Measurements from ENCODE around the gene AHI1. TPM values are rescaled to one million over a fixed set of nuclear protein-coding genes. Genes with fewer than 3 reads are reported as not detected.
"Not testable (repeated sequence)": the region's sequence is repeated elsewhere in the genome, so short reads cannot be mapped to it uniquely, and the experiment has no call there.

The AHI1 gene
- total RNA-seq, 1 donor from 2014 or later, result 7.3 TPM

DNA sequence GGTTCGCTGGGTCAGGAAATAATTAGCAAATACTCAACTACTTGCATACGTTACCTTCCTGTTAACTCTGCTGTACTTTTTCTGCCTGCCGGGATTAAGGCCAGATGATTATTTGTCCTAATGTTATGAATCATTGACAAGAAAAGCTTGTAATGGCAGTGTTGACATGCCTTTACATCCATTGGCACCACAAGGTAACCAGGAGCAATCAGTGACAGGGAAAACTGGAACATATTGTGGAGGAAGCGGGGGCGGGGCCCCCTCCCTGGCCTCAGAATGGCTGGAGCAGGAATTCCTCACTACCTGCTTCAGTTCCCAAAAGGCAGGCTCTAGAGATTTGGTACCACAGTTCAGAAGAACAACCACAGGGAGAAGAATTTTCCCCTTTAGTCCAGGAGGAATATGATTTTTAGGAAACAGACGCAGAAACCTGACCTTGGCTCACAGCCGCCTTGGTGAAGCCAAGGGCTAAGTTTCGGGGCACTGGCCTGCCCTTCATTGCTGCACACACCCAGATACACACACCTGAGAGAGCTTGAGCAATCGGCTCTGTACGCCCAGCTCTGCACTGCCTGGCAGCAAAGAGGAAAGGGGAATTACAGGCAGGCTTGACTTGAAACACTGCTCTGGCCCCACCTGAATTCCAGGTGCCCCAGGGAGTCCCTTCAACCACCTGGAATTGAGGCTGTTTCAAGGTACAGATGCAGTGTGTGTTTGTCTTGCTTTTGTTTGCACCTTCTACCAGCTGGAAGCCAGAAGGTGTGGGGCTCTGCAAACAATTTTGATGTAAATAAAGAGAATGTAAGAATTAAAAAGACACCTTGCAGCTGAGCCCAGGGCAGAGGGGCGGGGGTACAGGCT is 226.6 kb downstream of the AHI1 start:
- DNase-seq (ENCODE audit: extremely low read depth, low read depth, low spot score), result no peak

DNA sequence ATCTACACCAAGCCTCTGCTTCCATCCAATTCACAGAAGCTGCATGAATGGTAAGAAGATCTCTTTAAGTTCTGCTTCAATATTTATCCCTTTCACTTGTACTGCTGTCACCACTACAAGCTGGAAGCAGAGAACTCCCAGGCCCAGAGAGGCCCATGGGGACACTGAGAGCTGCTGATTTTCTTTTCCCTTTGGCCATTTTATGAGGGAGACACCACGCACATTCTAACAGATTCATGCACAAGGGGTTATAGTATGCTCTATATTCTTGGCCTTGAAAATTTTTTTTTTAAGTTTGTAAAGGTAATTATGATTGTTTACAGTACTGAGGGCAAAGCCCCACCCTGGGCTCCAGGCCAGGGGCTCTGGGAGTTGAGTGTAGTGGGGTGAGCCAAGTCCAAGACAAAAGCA is 228.1 kb downstream of the AHI1 start:
- DNase-seq (ENCODE audit: extremely low read depth, low read depth, low spot score), result no peak

DNA sequence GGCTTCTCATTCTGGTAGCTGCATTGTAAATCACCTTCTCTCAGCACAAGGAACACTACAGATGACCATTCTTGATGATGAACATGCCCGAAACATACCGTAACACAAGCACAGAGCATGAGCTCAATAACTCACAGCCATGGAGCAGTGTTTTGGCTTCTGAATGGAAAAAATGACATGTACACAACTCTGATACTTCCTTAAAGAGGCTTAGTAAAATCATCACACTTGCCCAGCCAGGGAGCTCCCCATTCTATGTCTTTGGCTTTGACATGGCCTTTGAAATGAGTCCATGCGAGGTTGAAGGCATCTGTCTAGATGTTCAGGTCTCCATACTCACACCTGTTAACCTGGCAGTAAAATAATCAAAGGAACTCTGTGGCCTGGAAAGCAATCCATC is 228.8 kb downstream of the AHI1 start:
- no peak for DNase-seq (ENCODE audit: extremely low read depth, low read depth, low spot score)

DNA sequence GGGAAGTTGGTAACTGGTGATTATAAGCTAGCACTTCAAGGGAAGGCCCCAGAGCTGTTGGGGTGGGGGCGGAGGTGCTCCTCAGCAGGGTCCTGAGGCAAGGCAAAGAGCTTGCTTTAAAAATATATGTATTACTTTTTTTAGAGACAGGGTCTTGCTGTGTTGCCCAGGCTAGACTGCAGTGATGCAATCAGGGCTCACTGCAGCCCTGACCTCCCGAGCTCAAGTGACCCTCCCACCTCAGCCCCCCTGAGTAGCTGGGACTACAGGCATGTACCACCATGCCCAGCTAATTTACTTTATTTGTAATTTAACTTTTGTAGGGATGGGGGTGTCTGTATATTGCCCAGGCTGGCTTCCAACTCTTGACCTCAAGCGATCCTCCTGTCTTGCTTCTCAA is 229.3 kb downstream of the AHI1 start:
- DNase-seq (ENCODE audit: extremely low read depth, low read depth, low spot score), result no peak

DNA sequence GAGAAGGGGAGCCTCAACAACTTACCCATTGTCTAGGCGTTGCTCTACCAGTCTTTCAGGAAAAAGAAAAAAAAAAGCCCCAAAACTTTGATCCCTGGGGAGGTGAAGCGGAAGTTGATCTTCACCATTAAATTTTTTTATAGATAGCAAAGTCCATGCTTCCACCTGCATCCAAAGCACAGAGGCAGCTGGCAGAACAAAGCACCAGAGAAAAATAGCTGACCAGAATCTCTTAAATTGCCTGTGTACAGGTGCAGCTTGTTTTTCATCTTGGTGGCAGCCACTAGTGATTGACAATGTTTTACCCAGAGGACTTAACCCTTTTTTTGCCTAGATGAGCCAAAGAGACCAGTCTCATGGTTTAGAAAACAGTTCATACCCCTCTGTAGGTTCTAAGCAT is 230.5 kb downstream of the AHI1 start:
- DNase-seq (ENCODE audit: extremely low read depth, low read depth, low spot score), result no peak

DNA sequence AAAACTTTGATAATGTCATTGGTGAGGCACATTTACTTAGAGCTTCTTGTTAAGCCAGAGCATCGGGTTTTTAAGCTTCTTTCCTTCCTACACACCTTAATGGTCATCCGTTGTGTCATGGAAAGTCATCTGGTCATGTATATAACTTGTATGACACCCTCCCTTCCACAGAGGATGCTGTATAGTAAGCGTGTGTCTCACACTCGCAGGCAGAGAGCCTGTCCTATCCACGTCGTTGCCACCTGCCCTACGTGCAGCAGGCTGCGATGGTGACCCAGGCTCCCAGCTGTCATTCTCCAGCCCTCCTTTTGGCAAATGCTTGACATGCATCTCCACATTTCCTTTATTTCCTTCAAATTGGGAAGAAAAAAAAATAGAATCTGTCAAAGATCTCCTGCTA is 230.9 kb downstream of the AHI1 start:
- DNase-seq (ENCODE audit: extremely low read depth, low read depth, low spot score), result no peak

DNA sequence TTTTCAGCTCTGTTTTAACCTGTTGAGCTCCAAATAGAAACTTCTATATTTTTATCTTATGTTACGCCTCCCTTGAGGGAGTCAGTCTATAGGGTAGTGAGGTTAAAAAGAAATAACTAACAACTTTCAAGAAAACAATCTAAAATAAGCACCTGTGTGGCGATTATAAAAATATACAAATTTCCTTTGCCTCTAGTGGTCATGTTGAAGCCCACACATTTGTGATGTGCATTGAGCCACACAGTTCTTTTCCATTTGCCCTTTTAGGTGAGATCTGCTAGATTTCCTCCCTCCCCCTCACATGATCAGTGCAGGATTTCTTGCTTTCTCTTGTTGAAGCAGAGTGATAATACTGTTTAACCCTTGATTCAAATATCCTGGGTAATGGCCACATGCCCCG is 232.3 kb downstream of the AHI1 start:
- DNase-seq (ENCODE audit: extremely low read depth, low read depth, low spot score), result no peak

DNA sequence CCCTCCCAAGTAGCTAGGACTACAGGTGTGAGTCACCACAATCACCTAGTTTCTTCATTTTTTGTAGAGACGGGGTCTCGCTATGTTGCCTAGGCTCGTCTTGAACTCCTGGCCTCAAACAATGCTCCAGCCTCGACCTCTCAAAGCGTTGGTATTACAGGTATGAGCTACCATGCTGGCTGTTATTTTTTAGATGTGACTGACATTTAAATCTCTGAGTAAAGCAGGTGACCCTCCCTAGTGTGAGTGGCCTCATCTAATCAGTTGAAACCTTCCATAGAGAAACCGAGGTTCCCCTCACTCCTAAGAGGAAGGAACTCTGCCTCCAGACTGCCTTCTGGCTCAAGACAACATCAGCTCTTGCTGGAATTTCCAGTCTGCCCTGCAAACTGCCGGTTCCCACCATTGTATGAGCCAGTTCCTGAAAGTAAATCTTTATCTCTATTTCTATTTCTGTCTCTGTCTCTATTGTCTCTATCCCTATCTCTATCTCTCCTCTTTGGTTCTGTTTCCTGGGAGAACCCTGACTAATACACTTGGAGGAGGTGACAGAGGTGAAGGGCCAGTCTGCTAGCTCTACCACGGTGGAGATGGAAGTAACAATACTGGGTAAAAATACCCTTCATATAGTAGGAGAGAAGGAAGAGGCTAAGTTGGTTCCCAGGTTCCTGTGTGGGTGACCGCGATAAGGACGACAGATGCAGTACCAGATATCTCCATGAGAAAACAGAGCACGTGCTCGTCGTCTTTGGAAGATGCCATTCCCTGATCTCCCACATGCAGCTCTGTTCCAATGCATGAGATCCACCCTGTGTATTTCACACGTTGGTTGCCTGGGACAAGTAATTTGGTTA is 235.4 kb downstream of the AHI1 start:
- no peak for DNase-seq (ENCODE audit: extremely low read depth, low read depth, low spot score)

DNA sequence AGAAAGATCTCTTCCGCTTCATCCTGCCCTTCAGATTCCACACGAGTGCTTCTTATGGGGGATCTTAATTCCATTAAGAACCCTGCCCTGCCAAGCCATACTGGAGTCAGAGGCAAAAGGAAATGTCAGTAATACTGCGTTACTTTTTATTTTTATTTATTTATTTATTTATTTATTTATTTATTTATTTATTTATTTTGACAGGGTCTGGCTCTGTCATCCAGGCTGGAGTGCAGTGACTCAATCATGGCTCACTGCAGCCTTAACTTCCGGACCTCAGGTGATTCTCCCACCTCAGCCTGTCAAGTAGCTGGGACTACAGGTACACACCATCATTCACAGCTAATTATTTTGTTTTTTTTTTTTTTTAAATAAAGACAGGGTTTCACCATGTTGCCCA is 236.9 kb downstream of the AHI1 start:
- DNase-seq (ENCODE audit: extremely low read depth, low read depth, low spot score), result no peak

DNA sequence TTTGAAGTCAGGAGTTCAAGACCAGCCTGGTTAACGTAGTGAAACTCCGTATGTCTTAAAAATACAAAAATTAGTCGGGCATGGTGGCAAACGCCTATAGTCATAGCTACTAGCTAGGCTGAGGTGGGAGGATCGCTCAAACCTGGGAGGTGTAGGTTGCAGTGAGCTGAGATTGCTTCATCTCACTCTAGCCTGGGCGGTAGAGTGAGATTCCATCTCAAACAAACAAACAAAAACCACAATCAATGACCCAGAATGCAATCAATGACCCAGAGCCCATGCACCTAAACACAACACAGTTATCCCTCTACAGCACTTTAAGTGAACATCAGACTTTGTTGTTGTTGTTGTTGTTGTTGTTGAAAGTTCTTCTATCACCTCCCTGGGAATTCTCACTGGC is 238.6 kb downstream of the AHI1 start:
- no peak for DNase-seq (ENCODE audit: extremely low read depth, low read depth, low spot score)

DNA sequence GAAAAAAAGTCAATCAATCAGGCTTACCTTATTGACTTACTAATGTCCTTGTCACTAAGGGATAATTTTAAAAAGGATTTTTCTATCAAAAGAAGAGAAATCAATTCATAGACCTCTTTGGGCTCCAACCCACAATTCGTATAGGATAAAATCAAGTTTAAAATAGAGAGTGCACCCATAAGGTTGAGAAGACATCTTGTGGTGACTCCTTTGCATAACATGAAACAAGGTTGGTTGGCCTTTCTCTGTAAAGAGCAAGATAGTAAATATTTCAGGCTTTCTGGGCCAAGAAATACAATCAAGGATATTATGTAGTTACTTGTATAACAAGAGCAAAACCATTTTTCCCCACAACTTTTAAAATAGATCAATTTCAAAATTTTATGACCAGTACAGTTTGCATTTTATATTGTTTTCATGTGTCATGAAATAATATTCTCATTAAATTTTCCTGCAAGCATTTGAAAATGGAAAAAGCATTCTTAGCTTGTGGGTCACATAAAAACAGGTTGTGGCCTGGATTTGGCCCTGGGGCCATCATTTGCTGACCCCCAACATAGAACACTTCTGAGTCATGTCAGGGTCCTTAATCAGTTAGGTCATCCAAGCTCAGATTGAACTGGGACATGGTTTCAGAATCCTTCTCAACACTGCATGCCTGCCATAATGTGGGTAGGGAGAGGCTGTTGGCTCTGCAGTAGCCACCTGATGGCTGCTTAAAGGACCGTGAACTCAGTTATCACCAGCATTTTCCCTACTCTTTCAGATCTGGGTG is 239.7 kb downstream of the AHI1 start:
- no peak for DNase-seq (ENCODE audit: extremely low read depth, low read depth, low spot score)

DNA sequence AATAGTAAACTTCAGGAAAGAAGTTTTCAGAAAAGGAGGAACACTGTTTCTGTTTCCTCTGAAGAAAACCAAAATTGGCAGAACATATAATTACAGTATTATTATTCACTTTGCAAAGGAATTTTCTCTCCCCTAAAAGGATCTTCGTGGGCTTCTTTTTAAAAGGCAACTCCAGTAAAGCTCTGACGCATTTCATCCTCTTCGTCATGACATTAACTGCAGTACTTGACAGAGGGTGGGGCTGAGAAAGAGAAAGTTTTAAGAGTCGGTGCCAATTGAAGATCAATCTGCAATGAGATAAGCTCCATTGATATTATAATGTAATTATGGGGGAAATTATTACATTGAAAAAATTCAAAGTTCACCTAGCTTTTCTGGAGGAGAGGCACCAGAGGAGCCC is 240.7 kb downstream of the AHI1 start:
- no peak for DNase-seq (ENCODE audit: extremely low read depth, low read depth, low spot score)

DNA sequence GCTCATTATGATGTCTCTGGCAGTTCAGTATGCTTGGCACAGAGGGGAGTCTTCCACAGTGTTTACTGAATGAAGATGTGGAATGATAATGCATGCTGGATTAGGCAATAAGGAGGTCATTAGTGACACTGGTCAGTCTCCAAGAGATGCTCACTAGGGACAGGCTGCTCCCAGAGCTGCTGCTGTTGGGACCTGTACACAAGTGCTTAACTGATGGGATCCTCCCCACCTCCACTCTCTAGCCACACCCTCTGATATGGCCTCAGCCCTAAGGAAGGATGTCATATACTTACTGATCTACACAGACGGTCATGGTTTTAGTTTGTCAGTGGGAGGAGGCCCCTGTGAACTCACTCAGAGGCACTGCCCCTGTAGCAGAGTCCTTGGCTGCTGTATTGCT is 243.1 kb downstream of the AHI1 start:
- no peak for DNase-seq (ENCODE audit: extremely low read depth, low read depth, low spot score)

DNA sequence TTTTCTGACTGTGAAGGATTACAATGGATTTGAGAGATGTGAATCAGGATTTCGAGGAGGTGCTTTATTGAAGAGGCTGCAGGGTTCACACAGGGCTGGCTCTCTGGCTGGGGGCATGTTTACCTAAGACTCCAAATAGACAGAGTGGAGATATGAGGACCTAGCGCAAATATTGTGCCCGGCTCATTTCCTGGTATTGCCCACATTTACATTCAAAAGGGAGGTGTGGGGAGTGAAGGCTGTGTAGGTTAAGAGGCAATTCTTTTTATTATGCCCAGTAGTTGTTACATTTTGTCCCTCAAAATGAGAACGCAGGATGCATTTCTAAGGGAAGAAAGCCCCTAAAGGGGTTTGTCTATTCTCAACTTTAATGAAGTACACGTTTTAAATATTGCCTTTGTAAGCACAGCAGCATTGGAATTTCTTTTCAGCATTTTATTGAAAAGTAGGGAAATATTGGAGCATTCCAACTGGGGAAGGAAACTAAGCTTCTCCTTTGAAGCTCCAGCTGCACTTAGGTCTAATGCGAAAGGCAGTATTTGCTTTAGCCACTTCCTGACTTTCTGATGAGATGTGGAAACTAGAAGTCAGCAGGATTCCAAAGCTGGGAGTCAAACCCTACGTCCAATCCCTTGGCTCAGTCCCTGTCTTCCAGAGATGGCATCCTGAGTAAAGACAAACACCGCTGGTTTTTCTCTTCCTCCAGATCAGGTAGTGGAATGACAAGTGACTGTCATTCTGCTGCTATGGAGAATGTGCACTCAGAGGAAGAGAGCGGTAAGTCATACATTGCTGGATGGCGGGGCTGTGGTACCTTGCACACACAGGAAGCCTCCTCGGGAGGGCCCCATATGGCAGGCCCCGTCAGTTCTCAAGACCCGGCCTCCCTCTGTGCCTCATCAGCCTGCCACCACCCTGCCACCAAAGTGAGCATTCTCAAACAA is 245.8 kb downstream of the AHI1 start:
- DNase-seq (ENCODE audit: extremely low read depth, low read depth, low spot score), result no peak

DNA sequence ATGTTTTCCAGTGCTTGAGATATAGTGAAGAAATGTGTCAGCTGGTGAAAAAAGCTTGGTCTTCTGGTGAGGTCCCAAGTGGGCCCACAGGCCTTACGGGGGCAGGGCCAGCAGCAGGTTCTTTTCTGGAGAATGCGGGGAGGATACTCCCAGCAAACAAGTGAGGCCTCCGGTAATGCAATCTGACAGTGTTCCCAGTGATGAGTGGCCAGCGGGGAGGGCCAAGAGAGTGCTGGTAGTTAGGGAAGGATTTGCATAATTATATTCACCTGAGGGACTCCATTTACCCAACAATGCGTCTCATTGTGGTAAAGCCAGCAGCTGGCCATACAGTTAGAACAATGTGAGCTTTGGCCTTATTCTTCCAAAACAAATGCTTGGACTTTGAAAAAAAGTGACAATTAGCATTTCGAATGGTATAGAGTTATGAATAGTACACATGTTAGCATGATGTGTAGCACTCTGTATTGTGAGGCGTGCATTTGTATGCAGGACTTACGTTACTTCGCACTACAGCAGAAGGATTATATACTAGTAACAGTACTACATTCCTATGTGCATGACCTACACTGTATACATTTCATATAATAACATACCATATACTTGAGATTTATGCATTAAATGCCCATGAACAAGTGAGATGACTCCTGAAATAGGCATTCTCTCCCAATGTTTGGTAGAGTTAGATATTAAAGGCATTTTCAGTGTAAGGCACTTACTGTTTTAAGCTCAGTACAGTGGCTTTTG is 246.6 kb downstream of the AHI1 start:
- no peak for DNase-seq (ENCODE audit: extremely low read depth, low read depth, low spot score)

DNA sequence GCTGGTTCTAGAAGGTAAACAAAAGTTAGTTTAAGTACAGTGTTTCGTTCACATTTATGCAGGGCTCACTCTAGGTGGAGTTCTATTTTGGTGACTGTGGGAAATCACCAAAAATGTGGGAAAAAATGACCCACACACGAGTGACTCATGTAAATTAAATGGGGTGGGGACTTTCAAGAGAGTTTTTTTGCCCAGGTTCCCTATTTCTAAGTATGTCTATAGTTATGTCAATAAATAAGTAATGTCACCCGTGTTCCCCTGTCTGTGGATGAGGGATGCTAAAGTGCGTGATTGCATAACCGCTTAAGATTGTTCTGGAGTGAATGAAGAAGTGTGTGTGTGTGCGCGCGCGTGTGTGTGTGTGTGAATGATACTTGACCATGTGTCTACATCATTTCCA is 247.3 kb downstream of the AHI1 start:
- DNase-seq (ENCODE audit: extremely low read depth, low read depth, low spot score), result no peak

DNA sequence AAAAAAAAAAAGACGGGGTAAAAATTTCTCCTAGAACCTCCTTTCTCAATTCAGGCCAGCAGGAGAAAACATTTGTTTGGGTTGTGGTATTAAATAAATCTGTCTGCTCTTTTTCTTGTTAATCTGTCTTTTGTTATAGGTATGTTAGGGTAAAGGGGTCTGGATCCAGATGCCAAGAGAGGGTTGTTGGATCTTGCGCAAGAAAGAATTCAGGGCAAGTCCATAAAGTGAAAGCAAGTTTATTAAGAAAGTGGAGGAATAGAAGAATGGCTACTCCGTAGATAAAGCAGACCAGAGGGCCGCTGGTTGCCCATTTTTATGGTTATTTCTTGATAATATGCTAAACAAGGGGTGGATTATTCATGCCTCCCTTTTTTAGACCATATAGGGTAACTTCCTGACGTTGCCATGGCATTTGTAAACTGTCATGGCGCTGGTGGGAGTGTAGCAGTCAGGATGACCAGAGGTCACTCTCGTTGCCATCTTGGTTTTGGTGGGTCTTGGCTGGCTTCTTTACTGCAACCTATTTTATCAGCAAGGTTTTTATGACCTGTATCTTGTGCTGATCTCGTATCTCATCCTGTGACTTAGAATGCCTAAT is 251.0 kb downstream of the AHI1 start:
- DNase-seq (ENCODE audit: extremely low read depth, low read depth, low spot score), result not testable (repeated sequence)

DNA sequence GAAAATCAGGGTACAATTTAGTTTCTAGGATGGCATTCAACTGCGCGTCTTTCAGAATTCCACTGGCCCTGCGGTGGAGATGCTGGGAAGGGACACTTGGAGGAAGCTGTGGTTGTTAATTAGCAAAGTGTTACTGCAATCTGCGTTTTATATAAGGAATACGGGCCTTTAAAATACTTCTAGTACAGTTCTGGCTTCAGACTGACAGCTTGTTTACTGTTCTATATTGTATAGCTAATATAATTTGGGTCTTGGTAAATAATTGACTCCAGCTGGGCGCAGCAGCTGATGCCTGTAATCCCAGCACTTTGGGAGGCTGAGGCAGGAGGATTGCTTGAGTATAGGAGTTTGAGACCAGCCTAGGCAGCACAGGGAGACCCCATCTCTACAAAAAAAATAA is 252.7 kb downstream of the AHI1 start:
- no peak for DNase-seq (ENCODE audit: extremely low read depth, low read depth, low spot score)

Data from glomerular endothelial cell (primary cell).